Natural killer cell treated with Interleukin-12 subunit alpha and Interleukin-12 subunit beta and Interleukin-15 and Interleukin-18, amount 100 ng/mL, for 72 hours (primary cell): Measurements from ENCODE around the gene ZNF423. TPM values are rescaled to one million over a fixed set of nuclear protein-coding genes. Genes with fewer than 3 reads are reported as not detected.
A peak's percentile ranks its signal among the peaks of the same experiment; 100 is the strongest.

Experiments used
- ATAC-seq, 2 donors: fragments of 150-1000 bp; cut with Tn5 transposase in 1 of 2; sonication (Bioruptor Pico), chemical (Tn5 transposase) in 1 of 2; 2 replicates each; pipeline ENCODE4 v1.10.0; 2021
- DNase-seq: peaks from one replicate; pipeline ENCODE4 v3.0.0; 2022; ENCODE audit warnings: low spot score
- H3K27ac Mint-ChIP-seq, 2 donors: 1 replicate in 1 of 2; 2 replicates in 1 of 2; pipeline ENCODE4 v1.8.0; 2022; ENCODE audit warnings: mixed read lengths in 2 of 2, mild to moderate bottlenecking in 1 of 2, moderate library complexity in 1 of 2
- H3K27me3 Mint-ChIP-seq, 2 donors: 1 replicate in 1 of 2; 2 replicates in 1 of 2; pipeline ENCODE4 v1.8.0; 2022; ENCODE audit warnings: mixed read lengths in 2 of 2
- H3K36me3 Mint-ChIP-seq: one replicate; pipeline ENCODE4 v1.8.0; 2022; ENCODE audit warnings: mixed read lengths
- H3K4me1 Mint-ChIP-seq, 2 donors: 1 replicate in 1 of 2; 2 replicates in 1 of 2; pipeline ENCODE4 v1.8.0; 2022; ENCODE audit warnings: low read depth in 2 of 2, mixed read lengths in 2 of 2, mild to moderate bottlenecking in 1 of 2
- H3K4me3 Mint-ChIP-seq: one replicate; pipeline ENCODE4 v1.8.0; 2022; ENCODE audit warnings: mixed read lengths
- H3K9me3 Mint-ChIP-seq: 2 replicates; pipeline ENCODE4 v1.8.0; 2022; ENCODE audit warnings: mixed read lengths
- total RNA-seq, 2 donors: library from RNA; stranded (reverse); gene quantifications; one replicate each; pipeline ENCODE4 v1.2.3, GENCODE V29; 2022

ZNF423 gene
- total RNA-seq, 2 donors from 2014 or later = not detected

DNA sequence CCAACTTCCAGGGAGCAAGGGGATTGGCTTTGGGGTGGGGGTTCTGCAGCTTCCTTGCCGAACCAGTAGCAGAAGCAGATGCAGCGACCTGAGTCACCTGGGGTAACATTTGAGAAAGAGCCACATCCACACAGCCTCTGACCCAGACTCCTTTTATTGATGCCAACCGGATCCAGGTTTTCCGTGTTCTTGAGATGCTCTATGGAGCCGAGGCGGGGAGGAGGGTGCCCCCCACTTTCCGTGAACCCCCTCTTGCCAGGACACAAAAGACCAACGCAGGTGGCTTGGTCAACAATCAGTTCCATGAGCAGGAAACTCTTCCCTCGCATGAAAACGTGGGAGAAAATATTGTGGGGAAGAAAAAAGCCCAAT, 356.5 kb downstream of the ZNF423 start:
- peaks cover 0 to 4% of the 10 kb centered on the region in 2 donors for H3K27me3 Mint-ChIP-seq
- H3K36me3 Mint-ChIP-seq = no peaks in the 10 kb centered on the region
- H3K27ac Mint-ChIP-seq = no peak overlapping the region
- H3K4me3 Mint-ChIP-seq = no peak overlapping the region
- ATAC-seq (no peak), DNase-seq (no peak)
- peaks cover 5 to 19% of the 10 kb centered on the region in 2 donors for H3K4me1 Mint-ChIP-seq
- H3K9me3 Mint-ChIP-seq = no peaks in the 10 kb centered on the region

DNA sequence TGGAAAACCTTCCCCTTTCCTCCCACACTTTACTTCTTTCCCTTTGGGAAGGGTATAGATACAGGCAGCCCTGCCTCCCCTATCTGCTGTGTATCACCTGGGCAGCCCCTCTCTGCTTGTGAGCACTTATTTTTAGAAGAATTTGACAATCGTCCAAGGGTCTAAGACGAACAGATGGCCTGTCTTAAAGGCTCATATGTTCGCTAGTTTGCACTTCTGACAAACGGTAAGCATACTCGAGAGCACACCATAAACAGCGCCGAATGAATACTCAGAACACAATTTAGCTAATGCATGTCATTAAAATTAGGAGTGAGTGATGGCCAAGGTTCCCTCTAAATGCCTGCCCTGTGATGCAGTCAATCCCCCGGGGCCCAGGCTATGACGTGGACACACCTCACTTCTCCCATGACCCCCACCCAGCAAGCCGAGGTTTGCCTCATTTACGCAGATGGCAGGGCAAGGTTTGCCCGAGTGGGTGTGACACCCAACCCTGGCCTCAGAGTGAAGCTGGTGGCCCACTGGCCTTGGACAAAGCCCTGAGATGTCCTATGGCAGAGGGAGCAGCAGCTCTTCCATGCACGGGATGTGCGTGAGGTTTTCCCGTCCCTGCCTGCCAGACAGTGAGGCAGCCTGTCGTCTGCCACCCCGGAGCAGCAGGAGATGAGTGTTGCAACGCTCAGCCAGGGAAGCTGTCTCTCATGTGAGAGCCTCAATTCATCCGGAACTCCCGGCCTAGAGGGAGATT, 357.1 kb downstream of the ZNF423 start:
- Mint-ChIP-seq H3K36me3 (no peaks in the 10 kb centered on the region), H3K9me3 (no peaks in the 10 kb centered on the region), H3K4me1 (peaks cover 5 to 17% of the 10 kb centered on the region in 2 donors), H3K27ac (no peak overlapping the region), H3K27me3 (peaks cover 0 to 4% of the 10 kb centered on the region in 2 donors), H3K4me3 (no peak overlapping the region)
- DNase-seq (no peak), ATAC-seq (no peak)

DNA sequence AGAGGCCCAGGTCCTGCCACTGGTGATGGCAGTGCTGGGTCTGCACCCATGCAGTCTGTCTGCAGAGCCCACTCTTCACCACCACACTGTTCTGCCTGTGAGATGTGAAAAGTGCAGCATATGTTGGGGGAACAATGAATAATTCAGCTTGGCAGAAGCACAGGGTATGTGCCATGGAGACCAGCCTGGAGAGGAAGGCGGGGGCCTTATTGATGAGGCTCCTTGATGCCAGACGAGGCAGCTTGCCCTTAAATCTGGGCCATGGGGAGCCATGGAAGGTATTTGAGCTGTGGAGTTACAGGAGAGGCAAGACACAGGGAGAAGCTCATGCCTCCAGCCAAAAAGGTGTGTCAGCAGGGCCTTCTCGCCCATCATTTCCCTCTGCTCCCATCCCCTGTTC, 357.6 kb downstream of the ZNF423 start:
- no peak overlapping the region for H3K4me3 Mint-ChIP-seq
- H3K27ac Mint-ChIP-seq = no peak overlapping the region
- DNase-seq = no peak
- H3K36me3 Mint-ChIP-seq = no peaks in the 10 kb centered on the region
- H3K9me3 Mint-ChIP-seq = no peaks in the 10 kb centered on the region
- H3K4me1 Mint-ChIP-seq = peaks cover 5 to 12% of the 10 kb centered on the region in 2 donors
- H3K27me3 Mint-ChIP-seq = peaks cover 0 to 4% of the 10 kb centered on the region in 2 donors
- no peak for ATAC-seq

DNA sequence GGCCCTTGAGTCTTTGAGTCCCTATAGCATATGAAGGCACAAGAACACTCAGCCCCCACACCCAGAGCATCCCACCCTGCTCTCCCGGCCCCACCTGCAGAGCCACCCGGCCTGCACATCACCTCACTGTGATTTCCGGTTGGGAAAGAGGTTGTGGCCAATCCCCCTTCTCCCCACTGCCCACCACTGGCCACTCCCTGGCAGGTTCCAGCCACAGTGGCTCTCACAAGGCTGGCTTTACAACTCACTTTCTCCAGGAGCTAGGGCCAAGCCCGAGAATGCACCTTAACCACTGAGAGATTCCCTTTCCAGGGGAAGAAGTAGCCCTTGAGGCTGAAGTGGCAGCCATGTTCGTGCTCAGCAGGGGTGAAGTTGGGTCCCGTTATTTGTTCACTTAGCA, 358.4 kb downstream of the ZNF423 start:
- H3K27ac Mint-ChIP-seq = no peak overlapping the region
- peaks cover 0 to 4% of the 10 kb centered on the region in 2 donors for H3K27me3 Mint-ChIP-seq
- no peak overlapping the region for H3K4me3 Mint-ChIP-seq
- peaks cover 0 to 6% of the 10 kb centered on the region in 2 donors for H3K4me1 Mint-ChIP-seq
- no peaks in the 10 kb centered on the region for H3K9me3 Mint-ChIP-seq
- ATAC-seq (no peak), DNase-seq (no peak)
- no peaks in the 10 kb centered on the region for H3K36me3 Mint-ChIP-seq

DNA sequence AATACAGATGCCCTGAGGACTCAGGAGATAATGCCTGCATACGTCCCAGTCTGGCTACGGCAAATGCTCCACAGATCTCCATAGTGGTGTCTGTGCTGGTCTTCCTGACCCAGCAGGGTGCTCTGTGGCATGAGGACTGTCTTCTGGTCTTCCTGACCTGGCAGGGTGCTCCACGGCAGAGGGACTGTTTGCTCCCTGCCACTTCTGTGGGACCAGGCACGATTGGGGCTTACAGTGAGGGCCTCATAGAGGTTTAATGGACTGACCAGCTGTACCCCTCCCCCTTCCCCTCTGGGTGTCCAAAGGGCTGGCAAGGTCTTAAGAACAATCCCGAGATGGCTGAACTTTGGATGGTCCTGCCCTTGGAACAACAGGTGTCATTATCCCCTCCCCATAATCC, 359.3 kb downstream of the ZNF423 start:
- ATAC-seq (no peak), DNase-seq (no peak)
- Mint-ChIP-seq H3K4me1 (peaks cover 0 to 2% of the 10 kb centered on the region in 2 donors), H3K27me3 (peaks cover 0 to 1% of the 10 kb centered on the region in 2 donors), H3K4me3 (no peak overlapping the region), H3K27ac (no peak overlapping the region), H3K36me3 (no peaks in the 10 kb centered on the region), H3K9me3 (no peaks in the 10 kb centered on the region)

DNA sequence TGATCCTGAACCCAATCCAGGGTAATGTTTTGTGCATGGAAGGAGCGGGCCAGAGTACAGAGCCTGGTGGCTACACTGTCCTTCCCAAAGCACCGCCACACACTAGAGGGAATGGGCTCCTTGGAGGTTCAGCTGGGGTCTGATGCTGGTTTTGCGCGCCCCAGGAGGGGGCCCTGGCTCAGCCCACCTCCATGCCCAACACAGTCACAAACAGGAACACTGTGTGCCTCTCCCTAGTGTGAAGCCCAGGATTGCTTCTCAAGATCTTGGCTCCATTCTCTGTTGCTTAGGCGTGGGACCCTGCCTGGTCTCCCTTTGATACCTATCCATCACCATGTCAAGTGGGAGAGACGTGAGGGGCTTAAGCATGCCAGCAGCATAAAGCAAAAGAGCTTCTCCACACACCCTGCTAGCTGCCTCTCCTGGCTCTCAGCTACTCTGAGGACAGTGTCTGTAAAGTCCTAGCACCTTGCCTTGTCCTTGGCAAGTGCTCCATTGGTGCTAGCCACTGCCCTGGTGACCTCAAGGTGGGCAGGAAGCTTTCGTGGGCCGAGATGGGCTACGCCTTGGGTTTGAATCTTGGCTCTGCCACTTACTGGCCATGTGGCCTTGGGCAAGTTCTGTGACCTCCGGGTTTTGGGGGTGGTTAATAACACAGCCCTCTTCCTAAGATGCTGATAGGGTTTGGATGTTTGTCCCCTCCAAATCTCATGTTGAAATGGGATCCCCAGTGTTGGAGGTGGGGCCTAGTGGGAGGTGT, 360.1 kb downstream of the ZNF423 start:
- H3K27me3 Mint-ChIP-seq = peaks cover 0 to 2% of the 10 kb centered on the region in 2 donors
- no peaks in the 10 kb centered on the region for H3K4me1 Mint-ChIP-seq
- no peak overlapping the region for H3K4me3 Mint-ChIP-seq
- DNase-seq = no peak
- H3K9me3 Mint-ChIP-seq = no peaks in the 10 kb centered on the region
- H3K27ac Mint-ChIP-seq = no peak overlapping the region
- H3K36me3 Mint-ChIP-seq = no peaks in the 10 kb centered on the region
- ATAC-seq = no peak

DNA sequence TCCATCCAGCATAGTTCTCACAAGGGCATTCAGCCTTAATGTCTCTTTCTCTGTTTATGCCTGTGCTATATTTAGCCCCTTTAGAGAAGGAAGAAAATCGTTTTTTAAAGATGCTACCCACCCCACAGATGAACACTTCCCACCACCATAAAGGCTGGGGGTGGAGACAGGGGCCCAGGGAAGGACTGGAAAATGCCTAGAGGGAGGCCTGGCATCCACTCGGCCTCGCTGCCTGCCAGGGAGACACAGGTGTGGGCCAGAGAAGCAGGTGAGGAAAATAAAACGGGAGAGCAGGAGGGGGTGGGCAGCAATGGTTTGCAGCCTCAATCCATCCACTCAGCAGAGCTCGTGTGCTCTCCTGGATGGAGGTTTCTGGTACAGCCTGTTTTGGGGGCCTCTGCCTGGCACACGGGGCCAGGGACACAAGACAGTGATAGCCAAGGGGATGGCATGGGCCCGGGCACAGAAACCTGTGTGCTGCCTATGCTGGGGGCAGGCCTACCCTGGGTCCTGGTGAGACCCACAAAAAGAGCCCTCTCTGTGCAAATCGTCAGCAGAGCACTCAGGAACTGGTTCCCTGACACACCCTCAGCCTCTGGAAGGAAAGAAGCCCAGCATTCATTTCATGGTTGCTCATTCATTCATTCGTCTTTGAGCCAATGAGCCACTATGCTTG, 360.9 kb downstream of the ZNF423 start:
- Mint-ChIP-seq H3K4me1 (no peaks in the 10 kb centered on the region), H3K4me3 (no peak overlapping the region), H3K36me3 (no peaks in the 10 kb centered on the region), H3K27ac (no peak overlapping the region), H3K27me3 (peaks cover 0 to 2% of the 10 kb centered on the region in 2 donors), H3K9me3 (no peaks in the 10 kb centered on the region)
- no peak for DNase-seq
- no peak for ATAC-seq

DNA sequence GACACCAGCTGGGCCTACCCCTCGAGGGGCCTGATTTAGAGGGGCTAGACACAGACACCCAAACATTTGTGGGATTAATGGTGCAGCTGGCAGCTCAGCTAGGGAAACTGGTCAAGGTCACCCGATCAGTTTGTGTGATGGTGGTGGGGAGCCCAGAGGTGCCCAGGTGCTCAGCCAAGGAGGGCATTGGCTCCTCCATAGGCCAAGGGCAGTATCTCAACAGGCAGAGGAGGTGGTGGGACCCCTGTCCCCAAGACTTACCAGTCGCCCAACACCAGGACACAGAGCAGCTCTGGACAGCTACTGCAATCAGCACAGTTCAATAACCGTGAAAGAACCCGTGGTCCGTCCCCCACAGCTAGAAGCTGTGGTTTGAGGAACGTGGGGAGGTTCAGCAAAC, 361.4 kb downstream of the ZNF423 start:
- ATAC-seq (no peak), DNase-seq (no peak)
- Mint-ChIP-seq H3K27ac (no peak overlapping the region), H3K36me3 (no peaks in the 10 kb centered on the region), H3K9me3 (no peaks in the 10 kb centered on the region), H3K4me1 (no peaks in the 10 kb centered on the region), H3K4me3 (no peak overlapping the region), H3K27me3 (peaks cover 0 to 2% of the 10 kb centered on the region in 2 donors)

DNA sequence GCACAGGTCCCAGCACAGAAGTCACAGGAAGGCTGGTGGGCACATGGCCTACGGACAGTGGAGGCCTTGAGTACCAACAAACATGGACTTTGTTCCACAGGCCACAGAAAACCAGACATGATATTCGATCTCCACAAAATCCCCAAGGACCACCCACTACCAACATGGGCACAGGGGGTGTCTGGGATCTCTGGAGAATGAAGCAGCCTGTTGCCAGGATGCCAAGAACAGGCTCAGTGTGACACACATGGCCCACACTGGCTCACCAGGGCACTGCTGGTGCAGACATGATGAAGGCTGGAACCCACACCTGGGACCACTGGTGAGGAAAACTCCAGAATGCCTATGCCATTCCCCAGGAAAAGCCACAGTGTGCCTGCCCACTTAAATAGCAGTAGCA, 362.1 kb downstream of the ZNF423 start:
- H3K4me3 Mint-ChIP-seq = no peak overlapping the region
- H3K4me1 Mint-ChIP-seq = no peaks in the 10 kb centered on the region
- DNase-seq (no peak), ATAC-seq (no peak)
- no peaks in the 10 kb centered on the region for H3K36me3 Mint-ChIP-seq
- H3K9me3 Mint-ChIP-seq = no peaks in the 10 kb centered on the region
- no peak overlapping the region for H3K27ac Mint-ChIP-seq
- peaks cover 0 to 2% of the 10 kb centered on the region in 2 donors for H3K27me3 Mint-ChIP-seq

DNA sequence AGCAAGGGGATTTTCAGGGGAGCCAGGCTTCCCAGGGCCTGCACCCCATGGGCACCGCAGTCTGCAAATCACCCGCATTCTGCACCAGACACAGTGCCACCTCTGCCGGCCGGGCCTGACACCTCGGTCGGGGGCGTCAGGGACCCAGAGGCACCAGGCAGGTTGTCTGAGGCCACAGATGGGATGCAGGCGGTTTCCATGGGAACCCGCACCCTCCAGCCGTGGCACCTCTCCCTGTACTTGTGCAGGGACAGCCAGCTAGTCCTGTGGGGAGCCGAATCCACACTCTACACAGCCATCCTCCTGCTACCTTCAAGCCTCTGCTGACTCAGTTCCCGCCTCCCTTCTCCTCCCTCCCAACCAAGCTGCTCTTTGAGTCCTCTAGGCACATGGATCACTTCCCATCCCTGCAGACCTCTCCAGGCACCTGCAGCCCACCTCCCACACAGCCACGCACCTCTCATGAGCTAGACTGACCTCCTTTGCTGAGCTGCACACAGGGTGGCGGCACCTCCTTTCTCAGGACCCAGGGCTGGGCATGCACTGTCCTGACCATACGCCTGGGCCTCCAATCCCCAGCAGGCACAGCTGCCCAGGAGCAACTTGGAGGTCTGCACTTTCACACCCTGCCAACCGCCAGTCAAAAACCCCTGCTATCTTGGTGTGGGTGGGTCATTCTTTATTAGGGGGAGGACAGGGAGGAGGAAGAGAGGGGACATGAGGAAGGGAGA, 362.9 kb downstream of the ZNF423 start:
- no peak overlapping the region for H3K4me3 Mint-ChIP-seq
- ATAC-seq (no peak), DNase-seq (peak; percentile 13)

DNA sequence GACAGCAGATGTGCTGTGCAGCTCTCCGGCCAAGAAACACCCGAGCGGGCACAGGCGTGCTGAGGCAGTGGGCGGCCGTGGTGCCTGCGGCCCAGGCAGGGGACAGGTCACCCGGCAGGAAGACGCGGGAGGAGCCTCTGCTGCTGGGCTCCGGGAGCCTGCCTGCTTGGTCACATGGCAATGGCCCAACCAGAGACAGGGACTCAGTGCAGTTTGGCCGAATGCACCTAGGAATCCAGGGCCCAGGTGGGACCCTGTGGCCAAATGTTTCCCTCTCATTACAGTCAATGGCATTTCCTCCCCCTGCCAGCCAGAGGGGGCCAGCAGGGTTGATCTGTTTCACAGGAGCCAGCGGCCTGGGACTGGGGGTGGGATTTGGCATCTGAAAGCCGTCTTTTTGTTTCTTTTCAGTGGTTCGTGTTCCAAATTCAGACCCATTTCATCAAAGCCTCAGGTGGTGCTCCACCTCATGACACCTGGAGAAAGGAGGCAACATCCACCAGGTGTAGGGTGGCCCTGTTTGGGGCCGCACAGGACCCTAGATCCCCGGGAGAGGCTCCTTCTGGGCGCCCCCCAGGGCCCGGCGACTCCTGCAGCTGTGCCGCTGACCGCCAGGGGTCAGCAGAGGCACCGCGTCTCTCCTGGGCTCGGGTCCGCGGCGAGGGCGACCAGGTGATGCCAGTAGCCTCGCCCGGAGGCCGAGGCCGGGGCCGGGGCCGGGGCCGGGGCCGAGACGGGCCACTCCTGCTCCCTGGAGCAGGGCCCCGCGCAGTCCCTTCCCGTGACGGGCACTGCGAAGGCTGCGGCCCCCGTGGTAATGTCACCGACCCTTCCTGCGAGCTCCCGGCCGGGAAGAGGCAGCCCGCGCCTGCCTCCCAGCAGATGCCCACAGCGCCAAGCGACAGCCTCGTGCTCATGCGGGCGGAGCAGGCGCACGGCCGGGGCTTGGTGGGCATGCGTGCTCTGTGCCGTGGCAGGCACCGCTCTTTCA, 363.8 kb downstream of the ZNF423 start:
- Mint-ChIP-seq H3K27me3 (peaks cover 0 to 2% of the 10 kb centered on the region in 2 donors), H3K36me3 (no peaks in the 10 kb centered on the region), H3K4me3 (no peak overlapping the region), H3K9me3 (no peaks in the 10 kb centered on the region), H3K27ac (no peak overlapping the region), H3K4me1 (no peaks in the 10 kb centered on the region)
- DNase-seq (peak; percentile 56), ATAC-seq (peak; percentile 57 to 59)

More for the DNA sequence above, 362.9 kb downstream of the ZNF423 start:
- no peaks in the 10 kb centered on the region for H3K9me3 Mint-ChIP-seq
- H3K36me3 Mint-ChIP-seq = no peaks in the 10 kb centered on the region
- no peak overlapping the region for H3K27ac Mint-ChIP-seq
- peaks cover 0 to 2% of the 10 kb centered on the region in 2 donors for H3K27me3 Mint-ChIP-seq
- no peaks in the 10 kb centered on the region for H3K4me1 Mint-ChIP-seq

DNA sequence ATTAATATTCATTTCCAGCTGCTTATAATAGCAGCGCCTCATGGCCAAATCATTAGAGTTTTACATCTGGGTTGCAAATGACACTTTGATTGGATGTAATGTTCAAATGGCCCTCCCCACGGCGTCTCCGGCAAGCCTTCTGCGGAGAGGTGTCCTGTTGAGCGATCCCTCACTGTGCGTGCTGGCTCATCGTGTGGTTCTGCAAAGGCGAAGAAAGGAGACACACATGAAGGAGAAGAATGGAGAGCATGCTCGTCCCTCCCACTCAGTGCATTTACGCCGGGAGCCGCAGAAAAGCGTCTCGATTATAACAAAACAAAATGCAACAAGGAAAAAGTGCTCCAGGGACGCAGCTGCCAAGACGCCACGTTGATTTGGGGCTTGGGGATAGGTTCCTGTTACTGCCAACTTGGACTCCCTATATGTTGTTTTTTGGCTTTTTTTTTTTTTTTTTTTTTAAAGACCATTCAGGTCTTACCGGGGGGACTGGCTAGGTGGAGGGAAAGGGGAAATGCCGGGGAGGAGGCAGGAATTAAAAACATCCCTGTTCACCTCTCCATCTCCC, 364.7 kb downstream of the ZNF423 start:
- H3K27ac Mint-ChIP-seq = no peak overlapping the region
- no peaks in the 10 kb centered on the region for H3K9me3 Mint-ChIP-seq
- H3K36me3 Mint-ChIP-seq = no peaks in the 10 kb centered on the region
- no peak overlapping the region for H3K4me3 Mint-ChIP-seq
- ATAC-seq = no peak
- no peaks in the 10 kb centered on the region for H3K4me1 Mint-ChIP-seq
- peaks cover 0 to 5% of the 10 kb centered on the region in 2 donors for H3K27me3 Mint-ChIP-seq
- DNase-seq = peak; percentile 15
